ENCODE results near the gene CTNNA3.

GRCh38 chr10:66719483-66719882 lies 976.5 kb downstream of the CTNNA3 start:
- TF ChIP-seq, protein P1, sequence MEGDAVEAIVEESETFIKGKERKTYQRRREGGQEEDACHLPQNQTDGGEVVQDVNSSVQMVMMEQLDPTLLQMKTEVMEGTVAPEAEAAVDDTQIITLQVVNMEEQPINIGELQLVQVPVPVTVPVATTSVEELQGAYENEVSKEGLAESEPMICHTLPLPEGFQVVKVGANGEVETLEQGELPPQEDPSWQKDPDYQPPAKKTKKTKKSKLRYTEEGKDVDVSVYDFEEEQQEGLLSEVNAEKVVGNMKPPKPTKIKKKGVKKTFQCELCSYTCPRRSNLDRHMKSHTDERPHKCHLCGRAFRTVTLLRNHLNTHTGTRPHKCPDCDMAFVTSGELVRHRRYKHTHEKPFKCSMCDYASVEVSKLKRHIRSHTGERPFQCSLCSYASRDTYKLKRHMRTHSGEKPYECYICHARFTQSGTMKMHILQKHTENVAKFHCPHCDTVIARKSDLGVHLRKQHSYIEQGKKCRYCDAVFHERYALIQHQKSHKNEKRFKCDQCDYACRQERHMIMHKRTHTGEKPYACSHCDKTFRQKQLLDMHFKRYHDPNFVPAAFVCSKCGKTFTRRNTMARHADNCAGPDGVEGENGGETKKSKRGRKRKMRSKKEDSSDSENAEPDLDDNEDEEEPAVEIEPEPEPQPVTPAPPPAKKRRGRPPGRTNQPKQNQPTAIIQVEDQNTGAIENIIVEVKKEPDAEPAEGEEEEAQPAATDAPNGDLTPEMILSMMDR (conservative IDR thresholded peaks at IDR 0.05 in 1 of 2, IDR thresholded peaks at IDR 0.05 in 1 of 2; ENCODE audit: low read depth in 1 of 2, low read length in 2 of 2), result no peak
- TF ChIP-seq EZH2 (IDR thresholded peaks at IDR 0.05; ENCODE audit: low read length, missing control alignments), result no peak
